Osteoblast (primary cell): Measurements from ENCODE around the gene DOK4. TPM values are rescaled to one million over a fixed set of nuclear protein-coding genes. Genes with fewer than 3 reads are reported as not detected.
"Not testable (repeated sequence)": the region's sequence is repeated elsewhere in the genome, so short reads cannot be mapped to it uniquely, and the experiment has no call there.

Experiments
- DNase-seq: peaks from one replicate; pipeline ENCODE4 v3.0.0; 2011; ENCODE audit warnings: low spot score, mixed read lengths; ENCODE audit not compliant: insufficient read length; ENCODE audit errors: missing footprints
- H2AFZ ChIP-seq: 2 replicates; pipeline ENCODE4 v1.6.0; 2011; ENCODE audit warnings: mild to moderate bottlenecking, low read length
- H3K27ac ChIP-seq: 2 replicates; pipeline ENCODE4 v1.5.1; 2011; ENCODE audit warnings: mild to moderate bottlenecking, low read depth, low read length, moderate library complexity
- H3K27me3 ChIP-seq: 2 replicates; pipeline ENCODE4 v1.6.0; 2012; ENCODE audit warnings: mild to moderate bottlenecking, control low read depth, inconsistent platforms, low read length, moderate library complexity; ENCODE audit not compliant: insufficient read depth
- H3K36me3 ChIP-seq: 2 replicates; pipeline ENCODE4 v1.5.1; 2011; ENCODE audit warnings: mild to moderate bottlenecking, low read length, control low read depth, moderate library complexity; ENCODE audit not compliant: insufficient read depth
- H3K4me1 ChIP-seq: 2 replicates; pipeline ENCODE4 v1.5.1; 2011; ENCODE audit warnings: mild to moderate bottlenecking, low read length, control low read depth, moderate library complexity; ENCODE audit not compliant: insufficient read depth
- H3K4me2 ChIP-seq: 2 replicates; pipeline ENCODE4 v1.6.0; 2011; ENCODE audit warnings: mild to moderate bottlenecking, low read length; ENCODE audit not compliant: insufficient read depth
- H3K4me3 ChIP-seq: fragments of 200-600 bp; sonication (generic); 3 replicates; pipeline ENCODE4 v1.5.1; 2012; ENCODE audit warnings: mild to moderate bottlenecking, low read length, inconsistent platforms; ENCODE audit not compliant: insufficient read depth
- H3K79me2 ChIP-seq: 2 replicates; pipeline ENCODE4 v1.6.0; 2012; ENCODE audit warnings: mild to moderate bottlenecking, low read length, control low read depth, inconsistent platforms; ENCODE audit not compliant: insufficient read depth
- H3K9me3 ChIP-seq: 2 replicates; pipeline ENCODE4 v1.5.1; 2011; ENCODE audit warnings: low read depth, low read length, control low read depth
- H4K20me1 ChIP-seq: 2 replicates; pipeline ENCODE4 v1.6.0; 2012; ENCODE audit warnings: mild to moderate bottlenecking, low read length, control low read depth; ENCODE audit not compliant: insufficient read depth
- CTCF ChIP-seq: IDR thresholded peaks from 2 replicates; pipeline ENCODE4 v1.5.1; 2011; ENCODE audit warnings: mild to moderate bottlenecking, low read depth, low read length, moderate library complexity; ENCODE audit errors: extremely low read depth
- total RNA-seq: library from RNA; depleted of rRNA; stranded (reverse); fragments of >200 nt; gene quantifications from 2 replicates; pipeline ENCODE4 v1.2.3, GENCODE V29; 2012

The DOK4 gene
- total RNA-seq, 1 donor: 29.0 TPM

- peak within 1 kb of the TSS; percentile 94 for H3K4me3 ChIP-seq
- peaks cover 72% of the 10 kb centered on the region for H3K79me2 ChIP-seq
- peak within 1 kb of the TSS; percentile 90 for H3K27ac ChIP-seq
- H2AFZ ChIP-seq: peak within 1 kb of the TSS; percentile 94
- no peaks in the 10 kb centered on the region for H3K9me3 ChIP-seq
- DNase-seq: peak; percentile 97
- peaks cover 18% of the 10 kb centered on the region for H3K4me1 ChIP-seq
- H3K27me3 ChIP-seq: no peaks in the 10 kb centered on the region
- peaks cover 19% of the 10 kb centered on the region for H3K36me3 ChIP-seq
- H4K20me1 ChIP-seq: no peaks in the 10 kb centered on the region
- peak within 1 kb of the TSS; percentile 100 for H3K4me2 ChIP-seq
- TF ChIP-seq CTCF: no peak
Observed at GRCh38 chr16:57447186-57447962, 38.9 kb downstream of the DOK4 start, which contains the start of the genes CIAPIN1 and COQ9. Gene CIAPIN1 (minus strand): TSS chr16:57447385. CDS start chr16:57440928, 6,457 bp downstream. Gene COQ9 (plus strand): TSS chr16:57447479. CDS start chr16:57447506, 27 bp downstream.

- Histone ChIP-seq H3K36me3 (peaks cover 15% of the 10 kb centered on the region), H4K20me1 (no peaks in the 10 kb centered on the region), H3K27ac (peak overlapping the region; percentile 90), H2AFZ (peak overlapping the region; percentile 92), H3K4me1 (peaks cover 18% of the 10 kb centered on the region), H3K79me2 (peaks cover 77% of the 10 kb centered on the region), H3K27me3 (no peaks in the 10 kb centered on the region), H3K9me3 (no peaks in the 10 kb centered on the region), H3K4me2 (peak overlapping the region; percentile 100), H3K4me3 (peak overlapping the region; percentile 94)
- no peak for TF ChIP-seq CTCF
- peak; percentile 88 for DNase-seq
Observed at GRCh38 chr16:57446531-57447185, 39.6 kb downstream of the DOK4 start.

DNA sequence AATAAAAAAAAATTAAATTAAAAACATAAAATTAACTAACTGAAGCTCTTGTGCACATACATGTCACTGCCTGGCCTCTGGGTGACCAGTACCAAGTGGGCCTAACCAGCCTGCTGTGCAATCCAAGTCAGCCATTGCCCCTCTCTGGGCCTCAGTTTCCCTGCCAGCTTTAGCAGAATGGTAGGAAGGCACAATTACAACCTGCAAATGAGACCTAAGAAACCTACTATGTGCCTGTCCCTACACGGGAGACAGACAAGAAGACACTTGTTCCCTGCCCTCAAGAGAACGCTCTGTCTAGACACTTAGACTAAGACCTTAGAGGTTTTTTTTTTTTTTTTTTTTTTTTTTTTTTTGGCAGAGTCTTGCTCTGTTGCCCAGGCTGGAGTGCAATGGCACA is 40.8 kb downstream of the DOK4 start:
- Histone ChIP-seq H3K4me1 (peaks cover 18% of the 10 kb centered on the region), H3K79me2 (peaks cover 89% of the 10 kb centered on the region), H3K9me3 (no peaks in the 10 kb centered on the region), H3K4me2 (no peak overlapping the region), H3K27me3 (no peaks in the 10 kb centered on the region), H4K20me1 (no peaks in the 10 kb centered on the region), H2AFZ (no peak overlapping the region), H3K27ac (peak overlapping the region; percentile 34), H3K36me3 (peaks cover 7% of the 10 kb centered on the region), H3K4me3 (no peak overlapping the region)
- TF ChIP-seq CTCF: no peak
- no peak for DNase-seq

GRCh38 chr16:57444711-57445110 is 41.6 kb downstream of the DOK4 start:
- Histone ChIP-seq H3K9me3 (no peaks in the 10 kb centered on the region), H2AFZ (no peak overlapping the region), H3K4me1 (peaks cover 18% of the 10 kb centered on the region), H3K27me3 (no peaks in the 10 kb centered on the region), H3K4me3 (no peak overlapping the region), H4K20me1 (no peaks in the 10 kb centered on the region), H3K4me2 (no peak overlapping the region), H3K79me2 (peaks cover 87% of the 10 kb centered on the region), H3K27ac (peak overlapping the region; percentile 34), H3K36me3 (peaks cover 7% of the 10 kb centered on the region)
- TF ChIP-seq CTCF: no peak
- no peak for DNase-seq

DNA sequence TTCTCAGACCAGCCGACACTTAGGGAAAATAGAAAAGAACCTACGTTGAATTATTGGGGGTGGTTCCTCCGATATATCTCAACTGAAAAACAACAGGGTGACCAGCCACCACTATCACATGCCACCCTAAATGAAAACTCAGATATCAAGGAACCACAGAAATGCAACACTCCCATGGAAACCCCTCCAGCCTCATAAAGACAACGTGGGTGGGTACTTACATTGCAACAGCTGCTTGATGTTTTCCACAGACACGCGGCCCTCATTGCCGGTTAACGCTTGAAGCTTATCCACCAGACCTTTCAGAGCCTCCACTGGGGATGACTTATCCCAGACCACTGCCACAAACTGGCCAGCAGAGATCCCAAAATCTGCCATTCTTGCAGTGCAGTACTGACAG is 45.7 kb downstream of the DOK4 start:
- not testable (repeated sequence) for H3K9me3 ChIP-seq, DNase-seq, H3K4me1 ChIP-seq, H3K27ac ChIP-seq, H2AFZ ChIP-seq, H4K20me1 ChIP-seq, H3K27me3 ChIP-seq, H3K4me3 ChIP-seq, H3K4me2 ChIP-seq
- peaks cover 40% of the 10 kb centered on the region for H3K36me3 ChIP-seq
- peaks cover 50% of the 10 kb centered on the region for H3K79me2 ChIP-seq

DNA sequence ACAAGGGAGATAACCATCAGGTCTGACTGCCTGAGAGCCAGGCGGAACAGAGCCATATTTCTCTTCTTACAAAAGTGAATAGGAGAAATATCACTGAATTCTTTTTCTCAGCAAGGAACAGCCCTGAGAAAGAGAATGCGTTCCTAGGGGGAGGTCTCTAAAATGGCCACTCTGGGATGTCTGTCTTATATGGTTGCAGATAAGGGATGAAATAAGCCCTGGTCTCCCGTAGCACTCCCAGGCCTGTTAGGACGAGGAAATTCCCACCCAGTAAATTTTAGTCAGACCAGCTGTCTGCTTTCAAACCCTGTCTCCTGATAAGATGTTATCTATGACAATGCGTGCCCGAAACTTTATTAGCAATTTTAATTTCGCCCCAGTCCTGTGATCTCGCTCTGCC is 46.3 kb downstream of the DOK4 start:
- H4K20me1 ChIP-seq, H3K4me2 ChIP-seq, H3K27me3 ChIP-seq, H3K9me3 ChIP-seq, H2AFZ ChIP-seq, H3K27ac ChIP-seq, H3K4me3 ChIP-seq, DNase-seq, H3K4me1 ChIP-seq: not testable (repeated sequence)
- Histone ChIP-seq H3K36me3 (peaks cover 44% of the 10 kb centered on the region), H3K79me2 (peaks cover 44% of the 10 kb centered on the region)
